KOPT-K1 (cell line): ENCODE data around the gene TXNRD1.
"Not testable (repeated sequence)": the region's sequence is repeated elsewhere in the genome, so short reads cannot be mapped to it uniquely, and the experiment has no call there.

ENCODE experiments used
- H3K27ac ChIP-seq: fragments of 200-600 bp; sonication (generic); 2 replicates; pipeline ENCODE4 v1.5.1; 2016; ENCODE audit warnings: antibody characterized with exemption, mild to moderate bottlenecking, low read depth, low read length; ENCODE audit not compliant: poor library complexity, severe bottlenecking
- H3K36me3 ChIP-seq: fragments of 200-600 bp; sonication (generic); 2 replicates; pipeline ENCODE4 v1.5.1; 2017; ENCODE audit warnings: antibody characterized with exemption, mild to moderate bottlenecking, low read length, moderate library complexity; ENCODE audit not compliant: insufficient read depth
- H3K9me3 ChIP-seq: fragments of 200-600 bp; sonication (generic); 2 replicates; pipeline ENCODE4 v1.5.1; 2017; ENCODE audit warnings: antibody characterized with exemption, low read length, mild to moderate bottlenecking; ENCODE audit not compliant: insufficient read depth, poor library complexity, severe bottlenecking

The TXNRD1 gene

DNA sequence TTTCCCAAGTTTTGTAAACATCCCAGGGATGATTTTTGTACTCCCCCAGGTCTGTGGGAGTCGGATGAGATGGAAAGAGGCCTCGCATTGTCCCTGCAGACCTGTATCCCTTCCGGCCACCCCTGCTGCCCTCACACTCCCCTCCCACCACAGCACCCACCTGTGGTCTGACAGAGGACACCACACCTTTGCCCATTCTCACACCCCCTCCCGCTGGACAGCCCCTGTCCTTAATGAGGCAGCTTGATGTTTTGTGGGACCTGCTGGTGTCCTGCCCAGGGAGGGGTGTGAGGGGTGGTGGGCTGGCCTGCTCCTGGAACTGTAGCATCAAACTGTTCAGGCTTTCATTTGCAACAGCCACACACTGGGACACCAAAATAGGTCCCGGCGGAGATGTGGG, 159.2 kb downstream of the TXNRD1 start:
- H3K9me3 ChIP-seq, result peaks cover 6% of the 10 kb centered on the region
- no peaks in the 10 kb centered on the region for H3K36me3 ChIP-seq
- no peak overlapping the region for H3K27ac ChIP-seq

DNA sequence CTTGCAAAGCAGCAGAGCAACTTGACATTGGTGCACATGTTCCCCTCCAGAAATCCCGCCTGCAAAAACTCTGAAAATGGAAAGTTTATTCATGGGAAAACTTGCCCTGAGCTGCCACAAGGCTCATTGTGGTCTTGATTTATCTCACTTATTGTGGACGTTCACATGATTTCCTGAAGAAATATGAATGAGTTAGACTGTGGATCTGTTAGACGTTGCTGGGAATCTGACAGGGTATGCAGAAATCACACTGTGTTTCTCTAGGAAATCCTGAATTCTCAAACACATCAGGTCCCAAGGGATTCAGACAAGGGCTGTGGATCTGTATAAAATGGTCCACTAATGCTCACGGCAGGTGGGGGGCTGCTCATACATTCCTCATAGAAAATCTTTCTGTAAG, 160.2 kb downstream of the TXNRD1 start:
- Histone ChIP-seq H3K27ac (no peak overlapping the region), H3K9me3 (no peaks in the 10 kb centered on the region), H3K36me3 (no peaks in the 10 kb centered on the region)

DNA sequence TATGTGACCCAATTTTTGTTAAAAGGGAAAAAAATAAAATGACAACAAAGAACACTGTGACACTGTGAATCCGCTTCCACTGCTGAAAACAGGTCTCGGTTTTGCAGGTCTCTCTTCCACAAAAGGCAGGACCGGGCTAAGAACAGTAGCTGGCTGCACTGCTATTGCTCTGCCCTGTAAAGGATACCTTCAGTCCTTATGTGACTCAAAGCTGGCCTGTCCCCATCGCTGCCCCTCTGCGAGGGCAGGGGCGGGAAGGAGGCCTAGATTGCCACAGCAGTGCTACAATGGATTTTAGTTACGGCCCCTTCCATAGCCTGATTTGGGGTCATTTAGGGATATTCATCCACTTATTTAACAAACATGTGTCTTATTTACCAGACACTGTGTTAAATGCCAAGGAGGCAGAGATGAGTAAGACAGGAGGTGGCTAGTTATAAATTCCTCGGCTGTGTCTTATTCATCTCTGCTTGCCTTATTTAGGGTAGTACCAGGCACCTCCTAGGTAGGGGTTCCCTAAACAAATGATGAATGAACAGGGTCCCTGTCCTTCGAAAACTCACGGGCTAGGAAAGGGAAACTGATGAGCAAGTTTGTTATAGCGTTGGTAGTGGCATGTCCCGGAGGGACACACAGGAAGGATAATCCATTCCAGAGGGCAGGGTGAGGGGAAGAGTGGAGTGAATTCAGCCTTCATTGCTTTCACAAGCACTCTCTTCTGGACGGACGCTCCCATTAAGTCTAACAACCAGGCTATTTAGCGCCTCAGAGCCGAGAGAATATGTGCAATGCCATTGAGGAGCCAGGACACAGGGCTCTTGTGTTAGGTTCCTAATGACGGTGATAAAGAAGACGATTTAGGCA, 161.3 kb downstream of the TXNRD1 start:
- no peaks in the 10 kb centered on the region for H3K36me3 ChIP-seq
- H3K9me3 ChIP-seq, result no peaks in the 10 kb centered on the region
- H3K27ac ChIP-seq, result no peak overlapping the region

DNA sequence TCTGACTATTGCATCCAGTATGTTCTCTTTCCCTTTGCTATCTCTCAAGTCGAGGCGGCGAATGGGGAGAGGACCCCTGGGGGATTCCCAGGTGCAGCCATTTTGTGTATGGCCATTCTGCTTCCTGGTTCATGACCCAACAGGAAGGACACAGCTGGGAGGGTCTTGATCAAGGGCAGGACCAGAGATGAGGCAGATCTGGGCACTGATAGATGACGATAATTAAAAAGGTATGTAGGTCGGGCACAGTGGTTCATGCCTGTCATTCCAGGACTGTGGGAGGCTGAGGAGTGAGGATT, 161.9 kb downstream of the TXNRD1 start:
- no peak overlapping the region for H3K27ac ChIP-seq
- no peaks in the 10 kb centered on the region for H3K36me3 ChIP-seq
- no peaks in the 10 kb centered on the region for H3K9me3 ChIP-seq

DNA sequence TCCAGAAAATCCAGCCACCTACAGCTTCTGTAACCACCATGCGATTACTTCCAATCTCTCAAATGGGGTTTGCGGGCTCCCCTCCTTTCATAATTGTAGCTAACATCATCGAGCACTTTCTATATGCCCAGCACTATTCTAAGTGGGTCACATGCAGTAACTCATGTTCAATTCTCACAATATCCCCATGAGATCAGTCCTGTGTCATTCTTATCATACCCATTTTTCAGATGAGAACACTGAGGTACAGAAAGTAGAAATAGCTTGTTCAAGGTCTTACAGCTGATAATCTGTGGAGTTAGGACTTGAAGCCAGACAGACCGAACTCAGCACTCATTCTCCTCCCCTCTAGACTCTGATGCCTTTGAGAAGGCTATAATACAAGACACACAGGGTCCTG, 162.8 kb downstream of the TXNRD1 start:
- Histone ChIP-seq H3K9me3 (no peaks in the 10 kb centered on the region), H3K27ac (no peak overlapping the region), H3K36me3 (no peaks in the 10 kb centered on the region)

DNA sequence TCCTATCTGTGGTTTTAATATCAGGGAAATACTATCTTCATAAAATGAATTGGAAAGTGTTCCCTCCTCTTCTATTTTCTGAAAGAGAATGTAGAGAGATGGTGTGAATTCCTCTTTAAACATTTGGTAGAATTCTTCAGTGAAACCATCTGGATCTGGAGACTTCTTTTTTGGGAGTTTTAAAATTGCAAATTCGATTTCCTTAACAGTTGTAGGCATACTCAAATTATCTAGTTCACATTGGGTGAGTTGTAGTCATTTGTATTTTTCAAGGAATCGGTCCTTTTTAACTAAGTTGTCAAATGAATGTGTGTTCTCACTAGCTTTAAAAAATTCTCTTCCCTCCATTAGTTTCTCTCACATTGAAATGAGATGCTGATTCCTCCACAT, 165.8 kb downstream of the TXNRD1 start:
- Histone ChIP-seq H3K27ac (peak overlapping the region; percentile 35), H3K36me3 (no peaks in the 10 kb centered on the region), H3K9me3 (no peaks in the 10 kb centered on the region)

DNA sequence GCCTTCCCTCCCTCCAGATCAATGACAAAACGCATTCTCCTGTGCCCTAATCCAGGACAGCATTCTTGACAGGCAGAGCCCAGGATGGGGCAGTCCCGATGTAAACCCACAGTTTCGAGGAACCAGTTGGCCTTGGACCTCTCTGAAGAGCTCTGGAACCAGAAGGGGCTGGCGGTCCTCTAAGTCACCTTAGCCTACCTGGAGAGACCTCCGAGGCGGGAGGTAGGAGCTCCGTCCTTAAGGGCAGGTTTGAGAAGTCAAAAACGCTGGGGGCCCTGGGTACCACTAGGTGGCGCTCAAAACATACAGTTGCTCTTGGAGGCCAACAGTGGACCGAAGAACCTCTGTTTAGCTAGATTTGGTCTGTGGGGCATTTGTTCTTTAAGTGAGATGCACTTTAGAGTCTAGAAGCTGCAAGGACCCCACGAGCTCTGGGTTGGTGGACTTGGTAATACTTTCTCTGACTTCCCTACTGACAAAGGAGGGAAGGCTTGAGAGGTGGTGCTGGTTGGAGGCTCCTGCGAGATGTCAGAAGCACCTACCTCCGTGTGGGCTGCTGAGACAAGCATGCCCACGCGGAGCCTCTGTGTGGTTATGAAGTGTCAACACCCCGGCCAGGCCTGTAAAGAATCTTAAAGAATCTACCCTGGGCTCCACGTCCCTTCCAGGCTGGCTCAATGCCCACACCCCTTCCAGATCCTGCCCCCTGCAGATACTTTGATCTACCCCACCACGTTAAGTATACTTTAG, 166.3 kb downstream of the TXNRD1 start:
- peak overlapping the region; percentile 35 for H3K27ac ChIP-seq
- no peaks in the 10 kb centered on the region for H3K36me3 ChIP-seq
- no peaks in the 10 kb centered on the region for H3K9me3 ChIP-seq

DNA sequence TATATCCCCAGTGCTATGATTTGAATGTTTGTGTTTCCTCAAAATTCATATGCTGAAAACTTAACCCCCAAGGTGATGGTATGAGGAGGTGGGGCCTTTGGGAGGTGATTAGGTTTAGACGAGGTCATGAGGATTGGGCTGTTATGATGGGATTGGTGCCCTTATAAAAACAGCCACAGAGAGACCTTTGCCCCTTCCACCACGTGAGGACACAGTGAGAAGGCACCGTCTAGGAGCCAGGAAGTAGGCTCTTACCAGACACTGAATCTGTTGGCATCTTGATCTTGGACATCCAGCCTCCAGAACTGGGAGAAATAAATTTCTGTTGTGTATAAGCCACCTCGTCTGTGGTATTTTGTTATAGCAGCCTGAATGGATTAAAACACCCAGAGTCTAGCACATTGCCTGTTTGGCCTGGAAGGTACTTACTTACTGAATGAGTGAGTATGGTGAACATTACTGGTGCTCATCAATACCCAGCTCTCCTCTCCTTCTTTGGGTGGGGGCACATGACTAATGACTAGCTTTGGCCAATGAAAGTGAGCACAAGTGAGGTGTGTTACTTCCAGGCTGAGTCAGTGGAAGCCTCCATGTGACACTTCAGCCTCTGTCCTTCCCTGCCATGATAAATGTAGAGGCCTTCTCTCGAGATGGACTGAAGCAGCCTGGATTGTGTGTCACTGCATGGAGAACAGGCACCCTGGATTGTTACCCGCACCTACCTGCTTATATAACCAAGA, 168.7 kb downstream of the TXNRD1 start:
- H3K9me3 ChIP-seq, result no peaks in the 10 kb centered on the region
- no peaks in the 10 kb centered on the region for H3K36me3 ChIP-seq
- H3K27ac ChIP-seq, result no peak overlapping the region

DNA sequence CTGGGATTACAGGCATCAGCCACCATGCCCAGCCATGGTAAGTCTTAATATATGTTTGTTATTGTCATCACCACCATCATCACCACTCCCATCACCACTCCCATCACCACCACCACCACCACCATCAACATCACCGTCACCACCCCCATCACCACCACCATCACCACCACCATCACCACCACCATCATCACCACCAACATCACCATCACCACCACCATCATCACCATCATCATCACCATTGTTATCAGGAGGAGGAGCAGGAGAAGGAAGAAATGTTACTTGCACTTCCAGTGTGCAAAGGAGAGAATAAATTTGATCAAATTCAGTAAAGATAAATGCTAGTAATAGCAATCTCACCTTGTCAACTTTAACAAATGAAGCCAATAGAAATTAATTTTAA, 169.9 kb downstream of the TXNRD1 start:
- Histone ChIP-seq H3K9me3 (no peaks in the 10 kb centered on the region), H3K27ac (no peak overlapping the region), H3K36me3 (no peaks in the 10 kb centered on the region)

DNA sequence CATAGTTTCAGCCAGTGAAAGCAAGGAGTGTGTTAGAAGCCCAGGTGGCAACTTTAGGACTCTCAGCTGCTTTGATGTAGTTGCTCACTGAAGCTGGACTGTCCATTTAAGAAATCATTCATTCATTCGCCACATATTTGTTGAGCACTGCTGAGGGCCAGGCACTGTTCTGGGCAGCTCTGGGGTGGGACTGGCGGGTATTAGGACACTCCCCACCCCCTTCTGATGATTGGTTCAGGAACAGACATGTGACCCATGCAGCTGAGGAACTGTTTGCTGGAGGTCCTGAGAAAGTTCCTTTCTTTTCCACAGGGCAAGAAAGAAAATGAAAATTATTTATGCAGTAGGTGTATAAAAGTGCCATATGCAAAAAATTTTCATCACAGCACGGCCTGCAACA, 170.9 kb downstream of the TXNRD1 start:
- no peak overlapping the region for H3K27ac ChIP-seq
- no peaks in the 10 kb centered on the region for H3K9me3 ChIP-seq
- H3K36me3 ChIP-seq, result no peaks in the 10 kb centered on the region

DNA sequence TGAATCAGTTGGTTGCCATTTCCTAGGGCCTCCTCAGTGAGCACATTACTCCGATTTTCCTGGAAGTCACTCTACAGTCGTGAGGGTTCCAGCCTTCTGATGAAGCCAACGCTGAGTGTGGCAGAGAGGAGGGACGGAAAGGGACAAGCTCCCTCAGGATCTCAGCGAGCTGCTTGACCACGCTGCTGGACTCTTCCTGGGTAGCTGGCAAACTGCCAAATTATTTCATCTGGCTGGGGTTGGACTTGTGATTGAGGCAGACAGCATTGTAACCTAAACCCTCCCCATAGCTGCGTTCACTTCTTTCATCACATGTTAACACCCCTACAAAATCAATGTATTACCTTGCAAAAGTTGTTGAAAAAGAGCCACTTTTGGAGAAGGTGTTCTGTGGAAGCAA, 171.6 kb downstream of the TXNRD1 start:
- Histone ChIP-seq H3K36me3 (no peaks in the 10 kb centered on the region), H3K27ac (no peak overlapping the region), H3K9me3 (no peaks in the 10 kb centered on the region)

DNA sequence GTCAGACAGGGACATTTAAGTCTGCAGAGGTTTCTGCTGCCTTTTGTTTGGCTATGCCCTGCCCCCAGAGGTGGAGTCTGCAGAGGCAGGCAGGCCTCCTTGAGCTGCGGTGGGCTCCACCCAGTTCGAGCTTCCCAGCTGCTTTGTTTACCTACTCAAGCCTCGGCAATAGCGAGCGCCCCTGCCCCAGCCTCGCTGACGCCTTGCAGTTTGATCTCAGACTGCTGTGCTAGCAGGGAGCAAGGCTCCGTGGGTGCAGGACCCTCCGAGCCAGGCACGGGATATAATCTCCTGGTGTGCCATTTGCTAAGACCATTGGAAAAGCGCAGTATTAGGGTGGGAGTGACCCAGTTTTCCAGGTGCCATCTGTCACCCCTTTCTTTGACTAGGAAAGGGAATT, 178.5 kb downstream of the TXNRD1 start:
- H3K9me3 ChIP-seq, H3K36me3 ChIP-seq: not testable (repeated sequence)

More for the DNA sequence above, 178.5 kb downstream of the TXNRD1 start:
- not testable (repeated sequence) for H3K27ac ChIP-seq
